Chondrocyte (in vitro differentiated cells): ENCODE data around the gene DAB2IP. TPM values are rescaled to one million over a fixed set of nuclear protein-coding genes. Genes with fewer than 3 reads are reported as not detected.

Source experiments
- DNase-seq: peaks from one replicate; pipeline ENCODE4 v3.0.0; 2021; ENCODE audit warnings: mixed read lengths, low spot score
- H3K27ac Mint-ChIP-seq: one replicate; pipeline ENCODE4 v1.8.0; 2021; ENCODE audit warnings: mild to moderate bottlenecking, moderate library complexity, mixed read lengths; ENCODE audit not compliant: unreplicated experiment
- H3K27me3 Mint-ChIP-seq: 2 replicates; pipeline ENCODE4 v1.8.0; 2021; ENCODE audit warnings: low read depth, mixed read lengths
- H3K36me3 Mint-ChIP-seq: 2 replicates; pipeline ENCODE4 v1.8.0; 2021; ENCODE audit warnings: low read depth, mixed read lengths
- H3K4me1 Mint-ChIP-seq: 2 replicates; pipeline ENCODE4 v1.8.0; 2021; ENCODE audit warnings: low read depth, mild to moderate bottlenecking, mixed read lengths
- H3K4me3 Mint-ChIP-seq: one replicate; pipeline ENCODE4 v1.8.0; 2021; ENCODE audit warnings: mild to moderate bottlenecking, moderate library complexity, mixed read lengths; ENCODE audit not compliant: unreplicated experiment
- H3K9me3 Mint-ChIP-seq: 2 replicates; pipeline ENCODE4 v1.8.0; 2021; ENCODE audit warnings: low read depth, mixed read lengths
- CTCF ChIP-seq: fragments of 200-600 bp; sonication (generic); IDR thresholded peaks from 2 replicates; pipeline ENCODE4 v1.5.0; 2021; ENCODE audit warnings: antibody characterized with exemption, mild to moderate bottlenecking, moderate library complexity
- total RNA-seq: library from RNA; stranded (reverse); gene quantifications from 3 replicates; pipeline ENCODE4 v1.2.1, GENCODE V29; 2021

DAB2IP gene
- total RNA-seq, 1 donor from 2014 or later, result 58.5 TPM

- H3K27ac Mint-ChIP-seq, result no peak overlapping the region
- no peaks in the 10 kb centered on the region for H3K9me3 Mint-ChIP-seq
- DNase-seq, result no peak
- H3K4me3 Mint-ChIP-seq, result no peak overlapping the region
- no peaks in the 10 kb centered on the region for H3K27me3 Mint-ChIP-seq
- TF ChIP-seq CTCF, result no peak
- peaks cover 1% of the 10 kb centered on the region for H3K36me3 Mint-ChIP-seq
- peaks cover 37% of the 10 kb centered on the region for H3K4me1 Mint-ChIP-seq
Measured at GRCh38 chr9:121720311-121721057, 69.0 kb downstream of the DAB2IP start.

- no peak for DNase-seq
- H3K27me3 Mint-ChIP-seq, result no peaks in the 10 kb centered on the region
- no peaks in the 10 kb centered on the region for H3K9me3 Mint-ChIP-seq
- peaks cover 37% of the 10 kb centered on the region for H3K4me1 Mint-ChIP-seq
- H3K27ac Mint-ChIP-seq, result no peak overlapping the region
- peak; percentile 58 for TF ChIP-seq CTCF
- H3K36me3 Mint-ChIP-seq, result peaks cover 1% of the 10 kb centered on the region
- H3K4me3 Mint-ChIP-seq, result no peak overlapping the region
Measured at GRCh38 chr9:121721058-121721350, 69.6 kb downstream of the DAB2IP start.

- no peak for DNase-seq
- Mint-ChIP-seq H3K9me3 (no peaks in the 10 kb centered on the region), H3K4me1 (peaks cover 37% of the 10 kb centered on the region)
Measured at GRCh38 chr9:121721770-121722169, 70.3 kb downstream of the DAB2IP start.

GRCh38 chr9:121725008-121725775 is 73.8 kb downstream of the DAB2IP start:
- H3K27ac Mint-ChIP-seq, result no peak overlapping the region
- peaks cover 1% of the 10 kb centered on the region for H3K36me3 Mint-ChIP-seq
- H3K4me1 Mint-ChIP-seq, result peaks cover 41% of the 10 kb centered on the region
- no peak for DNase-seq
- H3K9me3 Mint-ChIP-seq, result no peaks in the 10 kb centered on the region
- no peak overlapping the region for H3K4me3 Mint-ChIP-seq
- H3K27me3 Mint-ChIP-seq, result no peaks in the 10 kb centered on the region
- no peak for TF ChIP-seq CTCF

More at GRCh38 chr9:121721770-121722169, 70.3 kb downstream of the DAB2IP start:
- Mint-ChIP-seq H3K36me3 (peaks cover 1% of the 10 kb centered on the region), H3K4me3 (no peak overlapping the region), H3K27me3 (no peaks in the 10 kb centered on the region), H3K27ac (peak overlapping the region; percentile 13)
- TF ChIP-seq CTCF, result no peak

- Mint-ChIP-seq H3K9me3 (no peaks in the 10 kb centered on the region), H3K36me3 (peaks cover 1% of the 10 kb centered on the region), H3K4me3 (no peak overlapping the region), H3K27me3 (no peaks in the 10 kb centered on the region), H3K4me1 (peaks cover 36% of the 10 kb centered on the region), H3K27ac (no peak overlapping the region)
- no peak for TF ChIP-seq CTCF
- DNase-seq, result no peak
Measured at GRCh38 chr9:121727295-121728020, 76.0 kb downstream of the DAB2IP start.
